Testis (tissue), 2 donors: Measurements from ENCODE around the gene KRT26.

Source experiments
- POLR2A ChIP-seq: fragments of 450-650 bp; IDR thresholded peaks from one replicate; pipeline ENCODE4 v1.6.1; 2017; ENCODE audit warnings: antibody characterized with exemption, mild to moderate bottlenecking, moderate library complexity
- TF ChIP-seq, protein P1 (sequence below), 3 experiments: fragments of 450-650 bp in 2 of 3; fragments of 200-600 bp in 1 of 3; sonication (generic) in 1 of 3; IDR thresholded peaks; one replicate each; pipeline ENCODE4 v1.5.1; 2016 to 2019; ENCODE audit warnings: antibody characterized with exemption in 3 of 3, mild to moderate bottlenecking in 2 of 3, moderate library complexity in 1 of 3

DNA sequence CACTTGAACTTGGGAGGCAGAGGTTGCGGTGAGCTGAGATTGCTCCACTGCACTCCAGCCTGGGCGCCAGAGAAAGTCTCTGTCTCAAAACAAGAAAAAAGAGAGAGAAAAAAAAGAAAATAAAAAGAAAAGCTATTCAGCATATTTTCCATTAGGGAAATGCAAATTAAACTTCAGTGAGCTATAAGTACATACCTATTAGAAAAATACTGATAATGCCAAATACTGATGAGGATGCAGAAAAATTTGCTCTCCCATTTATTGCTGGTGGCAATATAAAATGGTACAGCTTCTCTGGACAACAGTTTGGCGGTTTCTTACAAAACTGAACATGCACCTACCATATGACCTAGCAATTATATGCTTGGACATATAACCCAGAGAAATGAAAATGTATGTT lies 40.6 kb upstream of the KRT26 start:
- TF ChIP-seq, protein P1, sequence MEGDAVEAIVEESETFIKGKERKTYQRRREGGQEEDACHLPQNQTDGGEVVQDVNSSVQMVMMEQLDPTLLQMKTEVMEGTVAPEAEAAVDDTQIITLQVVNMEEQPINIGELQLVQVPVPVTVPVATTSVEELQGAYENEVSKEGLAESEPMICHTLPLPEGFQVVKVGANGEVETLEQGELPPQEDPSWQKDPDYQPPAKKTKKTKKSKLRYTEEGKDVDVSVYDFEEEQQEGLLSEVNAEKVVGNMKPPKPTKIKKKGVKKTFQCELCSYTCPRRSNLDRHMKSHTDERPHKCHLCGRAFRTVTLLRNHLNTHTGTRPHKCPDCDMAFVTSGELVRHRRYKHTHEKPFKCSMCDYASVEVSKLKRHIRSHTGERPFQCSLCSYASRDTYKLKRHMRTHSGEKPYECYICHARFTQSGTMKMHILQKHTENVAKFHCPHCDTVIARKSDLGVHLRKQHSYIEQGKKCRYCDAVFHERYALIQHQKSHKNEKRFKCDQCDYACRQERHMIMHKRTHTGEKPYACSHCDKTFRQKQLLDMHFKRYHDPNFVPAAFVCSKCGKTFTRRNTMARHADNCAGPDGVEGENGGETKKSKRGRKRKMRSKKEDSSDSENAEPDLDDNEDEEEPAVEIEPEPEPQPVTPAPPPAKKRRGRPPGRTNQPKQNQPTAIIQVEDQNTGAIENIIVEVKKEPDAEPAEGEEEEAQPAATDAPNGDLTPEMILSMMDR (IDR thresholded peaks at IDR 0.05), result no peak
- TF ChIP-seq POLR2A, result no peak
